HG03135 (cell line): ENCODE data around the gene CPE.

ENCODE experiments used
- ATAC-seq: cut with Tn5 transposase; IDR thresholded peaks from one replicate; pipeline ENCODE4 v1.9.1; 2021; ENCODE audit warnings: mild to moderate bottlenecking, moderate library complexity; ENCODE audit not compliant: unreplicated experiment

The CPE gene

GRCh38 chr4:165364452-165365080 is 14.2 kb upstream of the CPE start:
- no peak for ATAC-seq

- no peak for ATAC-seq
Measured at GRCh38 chr4:165367040-165367439, 11.8 kb upstream of the CPE start.

GRCh38 chr4:165368114-165368513 is 10.7 kb upstream of the CPE start:
- ATAC-seq = no peak

GRCh38 chr4:165368567-165368966 is 10.2 kb upstream of the CPE start:
- ATAC-seq = no peak

- ATAC-seq = no peak
Measured at GRCh38 chr4:165369522-165369921, 9.3 kb upstream of the CPE start.

GRCh38 chr4:165370530-165370929 is 8.3 kb upstream of the CPE start:
- ATAC-seq = no peak

GRCh38 chr4:165375465-165375864 is 3.3 kb upstream of the CPE start:
- no peak for ATAC-seq

GRCh38 chr4:165378398-165378744 is 437 bp upstream of the CPE start:
- ATAC-seq = no peak

- ATAC-seq = no peak
Measured at GRCh38 chr4:165379678-165380064, 863 bp downstream of the CPE start.

- ATAC-seq = no peak
Measured at GRCh38 chr4:165380805-165381204, 2.0 kb downstream of the CPE start.

- no peak for ATAC-seq
Measured at GRCh38 chr4:165381821-165382373, 3.1 kb downstream of the CPE start.

GRCh38 chr4:165382640-165383039 is 3.8 kb downstream of the CPE start:
- no peak for ATAC-seq

GRCh38 chr4:165383591-165384073 is 4.8 kb downstream of the CPE start:
- ATAC-seq = no peak

GRCh38 chr4:165384186-165384585 is 5.4 kb downstream of the CPE start:
- no peak for ATAC-seq

- no peak for ATAC-seq
Measured at GRCh38 chr4:165384598-165384997, 5.8 kb downstream of the CPE start.

- no peak for ATAC-seq
Measured at GRCh38 chr4:165385126-165385525, 6.3 kb downstream of the CPE start.

GRCh38 chr4:165386328-165386727 is 7.5 kb downstream of the CPE start:
- no peak for ATAC-seq

- ATAC-seq = no peak
Measured at GRCh38 chr4:165388756-165389155, 9.9 kb downstream of the CPE start.

- ATAC-seq = no peak
Measured at GRCh38 chr4:165393051-165393450, 14.2 kb downstream of the CPE start.

GRCh38 chr4:165393704-165394103 is 14.9 kb downstream of the CPE start:
- no peak for ATAC-seq

- no peak for ATAC-seq
Measured at GRCh38 chr4:165394275-165394674, 15.5 kb downstream of the CPE start.

- ATAC-seq = peak; percentile 55
Measured at GRCh38 chr4:165398570-165398969, 19.8 kb downstream of the CPE start.

GRCh38 chr4:165402375-165402774 is 23.6 kb downstream of the CPE start:
- ATAC-seq = no peak
